Smooth muscle cell (in vitro differentiated cells): ENCODE data around the gene DOK4. TPM values are rescaled to one million over a fixed set of nuclear protein-coding genes. Genes with fewer than 3 reads are reported as not detected.

Experiments used
- DNase-seq: peaks from one replicate; lab custom pipeline; 2025; ENCODE audit not compliant: unreplicated experiment; lab: John Stamatoyannopoulos, UW
- H2AFZ ChIP-seq: fragments of 200-600 bp; sonication (generic); 2 replicates; pipeline ENCODE4 v1.6.0; 2016; ENCODE audit warnings: antibody characterized with exemption, low read depth, mild to moderate bottlenecking
- H3F3A ChIP-seq: fragments of 200-600 bp; sonication (generic); 2 replicates; pipeline ENCODE4 v1.6.0; 2017; ENCODE audit warnings: antibody characterized with exemption, low read depth
- H3K27ac ChIP-seq: fragments of 200-600 bp; sonication (generic); 2 replicates; pipeline ENCODE4 v1.5.1; 2016; ENCODE audit warnings: low read depth, mild to moderate bottlenecking
- H3K27me3 ChIP-seq: fragments of 200-600 bp; sonication (generic); 2 replicates; pipeline ENCODE4 v1.6.1; 2016; ENCODE audit warnings: low read depth, mild to moderate bottlenecking
- H3K36me3 ChIP-seq: fragments of 200-600 bp; sonication (generic); 2 replicates; pipeline ENCODE4 v1.5.1; 2016; ENCODE audit warnings: low read depth
- H3K4me1 ChIP-seq: fragments of 200-600 bp; sonication (generic); 2 replicates; pipeline ENCODE4 v1.5.1; 2016; ENCODE audit warnings: low read depth
- H3K4me2 ChIP-seq: fragments of 200-600 bp; sonication (generic); 2 replicates; pipeline ENCODE4 v1.6.0; 2016; ENCODE audit warnings: mild to moderate bottlenecking
- H3K4me3 ChIP-seq: fragments of 200-600 bp; sonication (generic); 2 replicates; pipeline ENCODE4 v1.5.1; 2016; ENCODE audit warnings: mild to moderate bottlenecking
- H3K79me2 ChIP-seq: fragments of 200-600 bp; sonication (generic); 2 replicates; pipeline ENCODE4 v1.6.0; 2016; ENCODE audit warnings: low read depth, mild to moderate bottlenecking
- H3K9ac ChIP-seq: fragments of 200-600 bp; sonication (generic); 2 replicates; pipeline ENCODE4 v1.6.0; 2016; ENCODE audit warnings: low read depth
- H3K9me3 ChIP-seq: fragments of 200-600 bp; sonication (generic); replicated peaks from 2 replicates; pipeline ENCODE4 v1.5.1; 2016; ENCODE audit warnings: low read depth
- H4K20me1 ChIP-seq: fragments of 200-600 bp; sonication (generic); 2 replicates; pipeline ENCODE4 v1.6.0; 2016; ENCODE audit warnings: low read depth
- CTCF ChIP-seq: fragments of 200-600 bp; sonication (generic); IDR thresholded peaks from 2 replicates; pipeline ENCODE4 v1.5.1; 2017; ENCODE audit warnings: borderline replicate concordance, mild to moderate bottlenecking, antibody characterized with exemption; ENCODE audit not compliant: insufficient read depth, poor library complexity, severe bottlenecking
- WGBS: methylation state at CpG from one replicate; pipeline ENCODE4 v1.1.7; 2016; ENCODE audit warnings: low lambda C conversion rate; 5-methylcytosine and 5-hydroxymethylcytosine counted together
- polyA plus RNA-seq: library from polyadenylated mRNA; unstranded; fragments of >200 nt; fragmentation: Nextera tagmentation; extraction: Ambion mirVana; gene quantifications from 2 replicates; pipeline ENCODE4 v1.2.1, GENCODE V29; 2016
- total RNA-seq: library from RNA; depleted of rRNA; stranded (reverse); fragments of >200 nt; gene quantifications from 2 replicates; pipeline ENCODE4 v1.2.3, GENCODE V29; 2014

Gene DOK4
- total and polyA plus RNA-seq, 2 experiments from 2014 or later = 43.5 to 73.6 TPM

GRCh38 chr16:57512296-57513001 is 26.2 kb upstream of the DOK4 start:
- WGBS = 96% methylated on average over 23 of the region's 23 CpGs

GRCh38 chr16:57510016-57510871 is 24.0 kb upstream of the DOK4 start:
- no peaks in the 10 kb centered on the region for H3K36me3 ChIP-seq
- H3K4me2 ChIP-seq = no peak overlapping the region
- no peak overlapping the region for H2AFZ ChIP-seq
- 25% methylated on average over 10 of the region's 10 CpGs for WGBS
- H3F3A ChIP-seq = peaks cover 16% of the 10 kb centered on the region
- peak overlapping the region; percentile 31 for H3K27ac ChIP-seq
- TF ChIP-seq CTCF = no peak
- H3K4me3 ChIP-seq = no peak overlapping the region
- H3K9ac ChIP-seq = no peak overlapping the region
- H3K9me3 ChIP-seq = no peaks in the 10 kb centered on the region
- no peak for DNase-seq
- H3K27me3 ChIP-seq = no peaks in the 10 kb centered on the region
- H3K4me1 ChIP-seq = peaks cover 9% of the 10 kb centered on the region
- H4K20me1 ChIP-seq = no peaks in the 10 kb centered on the region
- no peaks in the 10 kb centered on the region for H3K79me2 ChIP-seq

More at GRCh38 chr16:57512296-57513001, 26.2 kb upstream of the DOK4 start:
- Histone ChIP-seq H3K27me3 (no peaks in the 10 kb centered on the region), H3K9ac (no peak overlapping the region), H3K79me2 (no peaks in the 10 kb centered on the region), H3K4me1 (peaks cover 6% of the 10 kb centered on the region), H3K27ac (no peak overlapping the region), H2AFZ (no peak overlapping the region), H3K4me3 (no peak overlapping the region), H3K9me3 (no peaks in the 10 kb centered on the region), H3F3A (peaks cover 16% of the 10 kb centered on the region), H4K20me1 (no peaks in the 10 kb centered on the region), H3K36me3 (no peaks in the 10 kb centered on the region), H3K4me2 (no peak overlapping the region)
- TF ChIP-seq CTCF = no peak
- no peak for DNase-seq

- no peak overlapping the region for H3K4me2 ChIP-seq
- H3F3A ChIP-seq = peaks cover 14% of the 10 kb centered on the region
- H3K79me2 ChIP-seq = no peaks in the 10 kb centered on the region
- H3K9ac ChIP-seq = no peak overlapping the region
- H3K27ac ChIP-seq = no peak overlapping the region
- no peaks in the 10 kb centered on the region for H3K27me3 ChIP-seq
- no peak overlapping the region for H3K4me3 ChIP-seq
- DNase-seq = no peak
- WGBS = 79% methylated on average over 12 of the region's 12 CpGs
- H3K36me3 ChIP-seq = no peaks in the 10 kb centered on the region
- peaks cover 9% of the 10 kb centered on the region for H3K4me1 ChIP-seq
- no peaks in the 10 kb centered on the region for H4K20me1 ChIP-seq
- TF ChIP-seq CTCF = no peak
- no peaks in the 10 kb centered on the region for H3K9me3 ChIP-seq
- no peak overlapping the region for H2AFZ ChIP-seq
These were observed 23.1 kb upstream of the DOK4 start for GRCh38 chr16:57509231-57509923.
